ENCODE measurements around the gene TMEM171. TPM values are rescaled to one million over a fixed set of nuclear protein-coding genes. Genes with fewer than 3 reads are reported as not detected.

TMEM171 gene
- total and polyA plus RNA-seq, 12 donors = 0.13 to 0.69 (median 0.42) TPM; not detected in 7

- 46 to 54% (median 51%) methylated on average over 15 of the region's 15 CpGs for WGBS, 4 donors
- Histone ChIP-seq H3K4me3 (no peak overlapping the region), H3K9me3 (replicated peaks in 1 of 3) (no peaks in the 10 kb centered on the region), H3K36me3 (replicated peaks in 1 of 2) (no peaks in the 10 kb centered on the region), H3K27ac (no peak overlapping the region), H3K27me3 (peaks cover 3% of the 10 kb centered on the region), H3K4me1 (replicated peaks in 1 of 2) (no peaks in the 10 kb centered on the region)
- intact Hi-C loops (cut with DNase I) = no loop called here
- DNase-seq = no peak
- TF ChIP-seq POLR2A (IDR thresholded peaks at IDR 0.05) (no peak), CTCF (IDR thresholded peaks at IDR 0.05) (no peak)
These were observed 15.7 kb downstream of the TMEM171 start for GRCh38 chr5:73136055-73136562.

- H3K9me3 ChIP-seq (replicated peaks in 1 of 3) = no peaks in the 10 kb centered on the region
- intact Hi-C loops (cut with DNase I) = no loop called here
- no peak overlapping the region for H3K27ac ChIP-seq
- no peak overlapping the region for H3K4me3 ChIP-seq
- H3K27me3 ChIP-seq = peaks cover 3% of the 10 kb centered on the region
- H3K36me3 ChIP-seq (replicated peaks in 1 of 2) = no peaks in the 10 kb centered on the region
- no peak for TF ChIP-seq CTCF (IDR thresholded peaks at IDR 0.05)
- no peak for TF ChIP-seq POLR2A (IDR thresholded peaks at IDR 0.05)
- no peaks in the 10 kb centered on the region for H3K4me1 ChIP-seq (replicated peaks in 1 of 2)
- no peak for DNase-seq
- 77 to 90% (median 86%) methylated on average over 7 to 10 of the region's 10 CpGs for WGBS, 4 donors
These were observed 17.5 kb downstream of the TMEM171 start for GRCh38 chr5:73137563-73138530.

- intact Hi-C loops (cut with DNase I) = no loop called here
- no peaks in the 10 kb centered on the region for H3K36me3 ChIP-seq (replicated peaks in 1 of 2)
- TF ChIP-seq POLR2A (IDR thresholded peaks at IDR 0.05) = no peak
- TF ChIP-seq CTCF (IDR thresholded peaks at IDR 0.05) = no peak
- H3K4me1 ChIP-seq (replicated peaks in 1 of 2) = no peaks in the 10 kb centered on the region
- 58 to 68% (median 60%) methylated on average over 3 of the region's 3 CpGs for WGBS, 4 donors
- no peaks in the 10 kb centered on the region for H3K9me3 ChIP-seq (replicated peaks in 1 of 3)
- DNase-seq = no peak
- peaks cover 3% of the 10 kb centered on the region for H3K27me3 ChIP-seq
- no peak overlapping the region for H3K4me3 ChIP-seq
- no peak overlapping the region for H3K27ac ChIP-seq
These were observed 19.1 kb downstream of the TMEM171 start for GRCh38 chr5:73139485-73139884.

- peaks cover 3% of the 10 kb centered on the region for H3K27me3 ChIP-seq
- H3K4me1 ChIP-seq (replicated peaks in 1 of 2) = no peaks in the 10 kb centered on the region
- H3K27ac ChIP-seq = no peak overlapping the region
- DNase-seq = no peak
- TF ChIP-seq POLR2A (IDR thresholded peaks at IDR 0.05) (no peak), CTCF (IDR thresholded peaks at IDR 0.05) (no peak)
- 88 to 100% (median 99%) methylated on average over 1 of the region's 1 CpG for WGBS, 4 donors
- no peak overlapping the region for H3K4me3 ChIP-seq
- H3K9me3 ChIP-seq (replicated peaks in 1 of 3) = no peaks in the 10 kb centered on the region
- no peaks in the 10 kb centered on the region for H3K36me3 ChIP-seq (replicated peaks in 1 of 2)
- intact Hi-C loops (cut with DNase I) = no loop called here
These were observed 20.4 kb downstream of the TMEM171 start for GRCh38 chr5:73140801-73141200.
